GM12872 (cell line): ENCODE data around the gene KDSR.

Source experiments
- TF ChIP-seq, protein P1 (sequence below): IDR thresholded peaks from 3 replicates; pipeline ENCODE4 v1.5.1; 2011; ENCODE audit warnings: low read depth, mild to moderate bottlenecking, low read length, moderate library complexity; ENCODE audit not compliant: insufficient read depth

KDSR gene

DNA sequence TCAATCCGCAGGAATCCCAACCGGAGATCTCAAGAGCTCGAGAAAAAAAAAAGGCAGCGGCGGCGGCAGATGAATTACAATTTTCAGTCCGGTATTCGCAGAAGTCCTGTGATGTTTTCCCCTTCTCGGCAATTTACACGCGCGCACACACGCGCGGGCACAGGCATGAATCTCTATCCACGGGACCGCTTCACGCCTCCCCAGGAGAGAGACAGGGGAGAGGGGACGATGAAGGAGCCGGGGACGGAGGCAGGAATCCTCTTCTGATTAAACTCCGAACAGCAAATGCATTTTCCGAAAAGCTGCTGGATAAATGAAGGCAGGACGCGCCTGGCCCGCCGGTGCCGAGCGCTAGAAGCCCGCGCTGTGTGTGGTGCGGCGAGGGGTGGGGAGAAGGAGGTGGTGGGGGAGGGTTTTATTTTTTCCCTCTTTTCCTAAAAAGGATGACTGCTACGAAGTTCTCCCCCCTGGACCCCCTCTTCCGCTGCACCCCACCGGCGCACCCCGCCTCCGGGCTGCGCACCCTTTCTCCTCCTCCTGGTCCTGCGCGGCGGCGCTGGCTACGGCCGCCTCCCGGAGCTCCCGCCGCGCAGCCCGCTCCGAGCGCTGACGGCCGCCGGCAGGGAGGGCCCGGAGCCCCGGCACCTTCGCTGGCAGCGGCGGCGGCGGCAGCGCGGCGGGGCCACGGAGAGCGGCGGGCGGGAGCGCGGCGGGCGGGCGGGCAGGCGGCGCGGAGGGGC lies 47.5 kb downstream of the KDSR start, which contains the start of gene BCL2:
BCL2 (minus strand) TSS at position 387 of the 740 bp plus-strand sequence.
- TF ChIP-seq, protein P1, sequence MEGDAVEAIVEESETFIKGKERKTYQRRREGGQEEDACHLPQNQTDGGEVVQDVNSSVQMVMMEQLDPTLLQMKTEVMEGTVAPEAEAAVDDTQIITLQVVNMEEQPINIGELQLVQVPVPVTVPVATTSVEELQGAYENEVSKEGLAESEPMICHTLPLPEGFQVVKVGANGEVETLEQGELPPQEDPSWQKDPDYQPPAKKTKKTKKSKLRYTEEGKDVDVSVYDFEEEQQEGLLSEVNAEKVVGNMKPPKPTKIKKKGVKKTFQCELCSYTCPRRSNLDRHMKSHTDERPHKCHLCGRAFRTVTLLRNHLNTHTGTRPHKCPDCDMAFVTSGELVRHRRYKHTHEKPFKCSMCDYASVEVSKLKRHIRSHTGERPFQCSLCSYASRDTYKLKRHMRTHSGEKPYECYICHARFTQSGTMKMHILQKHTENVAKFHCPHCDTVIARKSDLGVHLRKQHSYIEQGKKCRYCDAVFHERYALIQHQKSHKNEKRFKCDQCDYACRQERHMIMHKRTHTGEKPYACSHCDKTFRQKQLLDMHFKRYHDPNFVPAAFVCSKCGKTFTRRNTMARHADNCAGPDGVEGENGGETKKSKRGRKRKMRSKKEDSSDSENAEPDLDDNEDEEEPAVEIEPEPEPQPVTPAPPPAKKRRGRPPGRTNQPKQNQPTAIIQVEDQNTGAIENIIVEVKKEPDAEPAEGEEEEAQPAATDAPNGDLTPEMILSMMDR = no peak

DNA sequence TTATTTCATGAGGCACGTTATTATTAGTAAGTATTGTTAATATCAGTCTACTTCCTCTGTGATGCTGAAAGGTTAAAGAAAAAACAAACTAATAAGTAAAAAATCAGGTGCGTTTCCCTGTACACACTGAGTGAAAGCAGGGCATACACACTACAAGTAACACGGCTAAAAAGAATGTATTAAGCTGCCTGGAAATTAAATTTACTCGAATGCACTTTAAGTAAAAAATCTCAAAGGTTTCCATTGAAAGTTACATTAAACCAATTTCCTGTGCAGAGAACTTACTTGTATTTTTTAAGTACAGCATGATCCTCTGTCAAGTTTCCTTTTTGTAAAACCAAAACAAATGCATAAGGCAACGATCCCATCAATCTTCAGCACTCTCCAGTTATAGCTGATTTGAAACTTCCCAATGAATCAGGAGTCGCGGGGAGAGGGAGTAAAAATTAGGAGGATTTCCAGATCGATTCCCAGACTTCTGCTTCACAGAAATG lies 48.1 kb downstream of the KDSR start:
- TF ChIP-seq, protein P1 = no peak

DNA sequence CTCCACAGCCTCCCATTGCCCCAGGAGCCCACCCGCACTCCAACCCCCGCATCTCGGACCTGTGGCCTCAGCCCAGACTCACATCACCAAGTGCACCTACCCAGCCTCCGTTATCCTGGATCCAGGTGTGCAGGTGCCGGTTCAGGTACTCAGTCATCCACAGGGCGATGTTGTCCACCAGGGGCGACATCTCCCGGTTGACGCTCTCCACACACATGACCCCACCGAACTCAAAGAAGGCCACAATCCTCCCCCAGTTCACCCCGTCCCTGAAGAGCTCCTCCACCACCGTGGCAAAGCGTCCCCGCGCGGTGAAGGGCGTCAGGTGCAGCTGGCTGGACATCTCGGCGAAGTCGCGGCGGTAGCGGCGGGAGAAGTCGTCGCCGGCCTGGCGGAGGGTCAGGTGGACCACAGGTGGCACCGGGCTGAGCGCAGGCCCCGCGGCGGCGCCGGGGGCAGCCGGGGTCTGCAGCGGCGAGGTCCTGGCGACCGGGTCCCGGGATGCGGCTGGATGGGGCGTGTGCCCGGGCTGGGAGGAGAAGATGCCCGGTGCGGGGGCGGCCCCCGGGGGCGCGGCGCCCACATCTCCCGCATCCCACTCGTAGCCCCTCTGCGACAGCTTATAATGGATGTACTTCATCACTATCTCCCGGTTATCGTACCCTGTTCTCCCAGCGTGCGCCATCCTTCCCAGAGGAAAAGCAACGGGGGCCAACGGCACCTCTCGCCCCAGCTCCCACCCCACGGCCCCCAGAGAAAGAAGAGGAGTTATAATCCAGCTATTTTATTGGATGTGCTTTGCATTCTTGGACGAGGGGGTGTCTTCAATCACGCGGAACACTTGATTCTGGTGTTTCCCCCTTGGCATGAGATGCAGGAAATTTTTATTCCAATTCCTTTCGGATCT lies 48.8 kb downstream of the KDSR start:
- TF ChIP-seq, protein P1 = peak; percentile 97

DNA sequence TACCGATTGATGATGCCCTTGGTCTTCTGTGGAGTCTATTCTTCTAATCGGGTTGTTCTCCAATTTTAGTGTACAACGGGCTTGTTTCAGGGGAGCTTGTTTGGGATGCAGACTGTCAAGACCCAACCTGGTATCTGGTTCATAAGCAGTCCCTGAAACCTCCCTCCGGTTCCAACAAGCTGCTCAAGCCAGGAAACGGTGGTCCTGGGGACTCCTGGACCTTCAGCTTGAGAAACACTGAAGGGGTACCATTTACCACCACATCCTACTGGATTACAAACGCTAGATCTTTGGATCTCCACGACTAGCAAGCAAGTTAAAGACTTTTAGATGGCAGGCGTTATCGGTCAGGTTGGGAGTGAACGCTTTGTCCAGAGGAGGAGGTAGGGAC lies 49.5 kb downstream of the KDSR start:
- TF ChIP-seq, protein P1 = no peak

DNA sequence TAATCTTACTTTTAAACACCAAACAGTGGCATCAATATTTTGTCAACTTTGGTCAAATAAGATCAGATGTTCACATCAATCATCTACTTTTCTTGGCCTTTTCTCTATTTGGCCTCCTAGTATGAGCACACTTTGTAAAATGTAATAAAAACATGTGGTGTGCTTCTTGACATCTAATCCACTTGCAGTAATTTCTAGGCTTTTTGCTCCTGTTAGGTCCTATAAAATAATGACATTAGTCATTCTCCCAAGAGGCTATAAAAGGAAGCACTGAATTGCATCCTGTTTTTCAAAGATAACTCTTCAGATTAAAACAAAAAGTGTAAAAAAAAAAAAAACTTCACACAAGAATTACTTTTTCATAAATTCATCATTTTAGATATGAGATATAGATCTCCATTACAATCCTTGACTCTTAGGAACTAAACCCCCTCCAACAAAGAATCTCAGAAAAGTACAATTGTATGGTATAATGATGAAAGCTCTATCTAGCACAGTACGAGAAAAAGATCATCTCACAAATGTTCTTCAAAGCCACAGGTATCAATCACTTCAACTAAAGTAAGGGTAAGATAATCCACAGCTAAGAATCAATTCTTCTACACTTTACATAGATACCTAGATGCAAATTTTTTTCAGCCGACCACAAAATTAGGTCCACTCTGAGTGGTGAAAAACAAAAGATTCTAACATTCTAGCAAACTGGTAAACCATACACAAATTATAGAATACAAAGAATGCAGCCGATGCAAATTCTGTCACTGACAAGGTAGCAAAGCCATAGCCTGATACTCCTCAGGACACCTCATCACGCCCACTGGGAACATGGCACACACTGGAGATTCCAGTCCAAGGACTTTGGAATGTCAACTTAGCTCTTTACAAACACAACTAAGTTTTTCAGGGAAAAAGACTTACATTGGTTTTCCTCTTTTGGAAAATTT lies 50.1 kb downstream of the KDSR start:
- TF ChIP-seq, protein P1 = no peak

DNA sequence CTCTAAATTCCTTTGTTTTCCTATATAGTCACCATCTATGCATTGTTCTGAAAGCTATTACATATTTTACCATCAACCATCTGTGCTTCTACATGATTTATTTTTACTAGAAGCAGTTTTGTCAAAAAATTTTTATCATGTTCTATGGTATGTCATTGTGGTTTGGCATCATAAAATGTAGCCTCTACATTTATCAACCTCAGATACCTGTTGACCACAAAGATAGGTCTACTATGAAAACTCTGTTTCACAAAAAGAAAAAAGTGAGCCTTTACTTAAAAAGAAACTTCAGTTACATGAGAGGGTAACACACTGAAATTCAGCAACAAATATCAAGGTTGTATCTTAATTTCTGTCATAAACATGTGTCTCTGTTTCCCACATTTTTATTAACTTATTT lies 51.1 kb downstream of the KDSR start:
- TF ChIP-seq, protein P1 = no peak
